Right ventricle myocardium superior (tissue), 1 donor: ENCODE results near the gene RNF133. TPM values are rescaled to one million over a fixed set of nuclear protein-coding genes. Genes with fewer than 3 reads are reported as not detected.
A peak's percentile ranks its signal among the peaks of the same experiment; 100 is the strongest.
"Not testable (repeated sequence)": the region's sequence is repeated elsewhere in the genome, so short reads cannot be mapped to it uniquely, and the experiment has no call there.

Experiments used
- ATAC-seq: fragments of 200-7000 bp; cut with Tn5 transposase; one replicate; pipeline ENCODE4 v1.9.1; 2020; ENCODE audit warnings: mild to moderate bottlenecking; ENCODE audit not compliant: poor library complexity
- DNase-seq: peaks from one replicate; pipeline ENCODE4 v3.0.0-alpha.2; 2020
- intact Hi-C: fragments of 100-400 bp; cut with DNase I; formaldehyde crosslinking; loops from one replicate; pipeline ENCODE4 v1.11.2; 2022
- total RNA-seq: library from RNA; stranded (reverse); fragmentation: NEBNext Ultra II Directional; extraction: Animal tissue kit (Norgen Biotek cat#: 25700); gene quantifications from one replicate; pipeline ENCODE4 v1.2.1, GENCODE V29; 2021
- donor health status: DM: no; HTN: yes; CAD: no; lungs with severe emphysema.

The RNF133 gene
- total RNA-seq, 1 donor from 2014 or later = 0.51 TPM

DNA sequence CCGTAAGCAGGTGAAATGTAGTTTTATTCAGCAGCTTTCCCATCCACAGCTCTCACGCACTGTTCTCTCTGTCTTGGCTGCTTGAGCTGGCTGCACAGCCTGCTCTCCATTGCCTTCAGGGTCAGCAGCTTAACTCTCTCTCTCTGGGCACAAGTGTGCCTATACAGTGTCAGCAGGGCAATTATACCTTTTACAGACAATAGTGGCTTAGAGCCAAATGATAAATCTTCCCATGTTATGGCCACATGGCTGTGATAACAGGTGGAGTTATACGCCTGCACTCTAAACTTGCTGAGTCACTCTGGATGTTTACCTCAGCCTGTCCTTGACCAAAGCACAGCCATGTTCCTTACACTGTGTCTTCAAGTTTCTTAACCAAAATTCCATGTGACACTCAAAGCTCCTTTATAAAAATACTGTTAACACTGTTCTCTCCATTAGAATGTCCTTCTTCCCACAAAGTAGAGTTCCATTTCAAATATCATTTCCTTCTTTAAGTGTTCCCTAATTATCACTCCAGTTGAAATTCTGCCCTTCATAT lies 6.1 kb downstream of the RNF133 start:
- intact Hi-C loops = no loop called here
- ATAC-seq (no peak), DNase-seq (no peak)

GRCh38 chr7:122691569-122692235 lies 7.2 kb downstream of the RNF133 start:
- intact Hi-C loops = no loop called here
- DNase-seq (no peak), ATAC-seq (peak; percentile 37)

- DNase-seq (no peak), ATAC-seq (no peak)
- intact Hi-C loops = no loop called here
Observed at GRCh38 chr7:122689346-122690109, 9.4 kb downstream of the RNF133 start.

- ATAC-seq = no peak
- intact Hi-C loops = no loop called here
Observed at GRCh38 chr7:122688400-122688998, 10.4 kb downstream of the RNF133 start.

DNA sequence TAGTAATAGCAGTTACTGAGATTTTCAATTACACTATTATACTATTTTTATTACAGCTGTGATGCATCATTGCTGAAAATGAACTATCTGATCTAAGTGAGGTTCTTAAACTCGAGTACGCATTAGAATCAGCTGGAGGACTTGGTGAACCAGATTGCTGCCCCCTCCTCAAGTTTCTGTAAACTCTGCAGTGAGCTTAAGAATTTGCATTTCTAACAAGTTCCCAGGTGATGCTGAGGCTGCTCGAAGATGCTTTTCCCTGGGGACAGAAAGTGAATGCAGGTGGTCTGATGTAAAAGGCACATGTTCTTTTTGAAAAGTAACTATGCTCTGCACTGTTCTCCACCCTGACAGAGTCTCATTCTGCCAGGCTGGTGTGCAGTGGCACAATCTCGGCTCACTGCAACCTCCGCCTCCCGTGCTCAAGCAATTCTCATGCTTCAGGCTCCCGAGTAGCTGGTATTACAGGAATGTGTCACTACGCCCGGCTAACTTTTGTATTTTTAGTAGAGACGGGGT lies 12.5 kb downstream of the RNF133 start:
- DNase-seq = no peak
- intact Hi-C loops = no loop called here
- peak; percentile 32 for ATAC-seq

More at GRCh38 chr7:122688400-122688998, 10.4 kb downstream of the RNF133 start:
- no peak for DNase-seq

GRCh38 chr7:122684504-122684903 lies 14.4 kb downstream of the RNF133 start:
- DNase-seq = no peak
- intact Hi-C loops = no loop called here
- no peak for ATAC-seq

GRCh38 chr7:122682815-122683550 lies 15.9 kb downstream of the RNF133 start:
- intact Hi-C loops = no loop called here
- DNase-seq = peak; percentile 49
- peak; percentile 84 for ATAC-seq

DNA sequence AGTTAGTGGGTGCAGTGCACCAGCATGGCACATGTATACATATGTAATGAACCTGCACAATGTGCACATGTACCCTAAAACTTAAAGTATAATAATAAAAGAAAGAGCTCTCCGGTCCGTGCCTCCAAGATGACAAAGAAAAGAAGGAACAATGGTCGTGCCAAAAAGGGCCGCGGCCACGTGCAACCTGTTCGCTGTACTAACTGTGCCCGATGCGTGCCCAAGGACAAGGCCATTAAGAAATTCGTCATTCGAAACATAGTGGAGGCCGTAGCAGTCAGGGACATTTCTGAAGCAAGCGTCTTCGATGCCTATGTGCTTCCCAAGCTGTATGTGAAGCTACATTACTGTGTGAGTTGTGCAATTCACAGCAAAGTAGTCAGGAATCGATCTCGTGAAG lies 17.7 kb downstream of the RNF133 start:
- intact Hi-C loops, ATAC-seq, DNase-seq: not testable (repeated sequence)

GRCh38 chr7:122679813-122680212 lies 19.1 kb downstream of the RNF133 start:
- intact Hi-C loops = no loop called here
- DNase-seq = no peak
- ATAC-seq = no peak

DNA sequence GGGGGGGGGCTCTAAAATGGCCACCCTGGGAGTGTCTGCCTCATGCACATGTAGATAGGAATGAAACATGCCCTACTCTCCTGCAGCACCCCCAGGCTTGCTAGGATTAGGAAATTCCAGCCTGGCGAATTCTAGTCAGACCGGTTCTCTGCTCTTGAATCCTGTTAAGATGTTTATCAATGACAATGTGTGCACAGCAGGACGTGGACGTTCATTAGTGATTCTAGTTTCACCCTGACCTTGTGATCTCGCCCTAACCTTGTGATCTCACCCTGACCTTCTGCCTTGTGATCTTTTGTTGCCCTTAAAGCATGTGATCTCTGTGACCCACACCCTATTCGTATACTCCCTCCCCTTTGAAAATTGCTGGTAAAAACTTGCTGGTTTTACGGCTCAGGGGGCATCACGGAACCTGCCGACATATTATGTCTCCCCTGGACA lies 19.6 kb downstream of the RNF133 start:
- intact Hi-C loops, DNase-seq, ATAC-seq: not testable (repeated sequence)

DNA sequence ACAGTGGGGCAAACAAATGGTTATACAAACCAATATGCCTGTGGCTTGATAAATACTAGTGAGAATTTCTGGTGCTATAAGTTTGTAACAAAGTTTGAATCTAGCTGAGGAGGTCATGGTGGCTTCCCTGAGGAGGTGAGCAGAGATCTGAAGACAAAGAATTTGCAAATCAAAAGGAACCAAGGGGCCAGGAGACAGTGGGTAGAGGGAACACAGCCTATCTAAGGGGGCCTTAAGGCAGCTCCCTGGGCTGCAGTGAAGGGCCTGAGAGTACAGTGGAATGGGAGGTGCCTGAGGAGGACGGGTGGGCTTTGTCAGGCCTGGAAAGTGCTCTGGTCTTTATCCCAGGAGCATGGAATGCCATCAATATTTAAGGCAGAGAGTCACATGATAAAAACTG lies 21.8 kb downstream of the RNF133 start:
- DNase-seq = no peak
- intact Hi-C loops = no loop called here
- ATAC-seq = no peak

DNA sequence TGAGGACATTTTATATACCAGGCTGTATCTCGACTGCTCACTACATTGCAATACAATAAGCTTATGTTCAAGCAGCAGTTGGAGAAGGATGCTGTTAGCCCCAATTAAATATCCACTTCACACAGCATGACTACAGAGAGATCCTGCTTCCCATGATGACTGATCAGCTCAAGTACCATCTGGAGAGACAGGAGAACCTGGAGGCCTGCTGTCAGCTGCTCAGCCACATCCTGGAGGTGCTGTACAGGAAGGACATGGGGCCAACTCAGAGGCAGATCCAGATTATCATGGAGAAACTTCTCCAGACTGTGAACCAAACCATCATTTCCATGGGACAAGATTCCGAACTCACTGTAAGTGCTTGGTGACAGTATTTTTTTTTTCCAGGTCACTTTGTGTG lies 22.5 kb downstream of the RNF133 start:
- DNase-seq = no peak
- intact Hi-C loops = no loop called here
- no peak for ATAC-seq

DNA sequence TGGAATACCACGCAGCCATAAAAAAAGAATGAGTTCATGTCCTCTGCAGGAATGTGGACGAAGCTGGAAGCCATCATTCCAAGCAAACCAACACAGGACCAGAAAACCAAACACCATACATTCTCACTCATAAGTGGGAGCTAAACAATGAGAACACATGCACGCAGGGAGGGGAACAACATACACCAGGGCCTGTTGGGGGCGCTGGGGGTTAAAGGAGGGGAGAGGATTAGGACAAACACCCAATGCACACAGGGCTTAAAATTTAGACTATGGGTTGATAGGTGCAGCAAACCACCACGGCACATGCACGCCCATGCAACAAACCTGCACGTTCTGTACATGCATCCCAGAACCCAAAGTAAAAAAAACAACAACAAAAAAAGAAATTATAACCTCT lies 23.3 kb downstream of the RNF133 start:
- intact Hi-C loops = no loop called here
- ATAC-seq (no peak), DNase-seq (no peak)

- DNase-seq = no peak
- intact Hi-C loops = no loop called here
- no peak for ATAC-seq
Observed at GRCh38 chr7:122675011-122675410, 23.9 kb downstream of the RNF133 start.

DNA sequence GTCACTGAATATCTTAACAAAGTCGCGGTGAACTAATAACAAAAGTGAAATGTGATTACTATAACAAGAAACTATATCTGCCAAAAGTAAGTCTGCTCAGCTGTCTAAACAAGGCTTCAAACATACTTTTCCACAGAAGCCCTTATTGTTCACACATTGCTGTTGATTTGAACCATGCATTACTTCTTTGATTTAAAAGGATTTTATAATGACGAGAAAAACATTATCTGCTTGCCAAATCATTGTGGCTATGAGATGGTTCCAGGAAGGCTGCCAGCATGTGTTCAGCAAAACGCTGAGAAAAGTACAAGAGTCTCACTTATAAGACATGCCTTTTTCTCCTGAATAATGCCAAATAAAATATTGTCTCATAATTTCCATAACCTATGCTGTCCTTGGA lies 24.4 kb downstream of the RNF133 start:
- ATAC-seq (no peak), DNase-seq (no peak)
- intact Hi-C loops = no loop called here

GRCh38 chr7:122673951-122674350 lies 25.0 kb downstream of the RNF133 start:
- intact Hi-C loops = no loop called here
- ATAC-seq (no peak), DNase-seq (no peak)

- no peak for ATAC-seq
- no peak for DNase-seq
- intact Hi-C loops = no loop called here
Observed at GRCh38 chr7:122672536-122672935, 26.4 kb downstream of the RNF133 start.

- DNase-seq (no peak), ATAC-seq (no peak)
- intact Hi-C loops = no loop called here
Observed at GRCh38 chr7:122663733-122664132, 35.2 kb downstream of the RNF133 start.

- ATAC-seq (no peak), DNase-seq (no peak)
- intact Hi-C loops = no loop called here
Observed at GRCh38 chr7:122658856-122659255, 40.1 kb downstream of the RNF133 start.
